Sciatic nerve (tissue), 2 donors: ENCODE data around the gene SYT10. TPM values are rescaled to one million over a fixed set of nuclear protein-coding genes. Genes with fewer than 3 reads are reported as not detected.
"Not testable (repeated sequence)": the region's sequence is repeated elsewhere in the genome, so short reads cannot be mapped to it uniquely, and the experiment has no call there.

Source experiments
- ATAC-seq: fragments of 200-7000 bp; cut with Tn5 transposase; one replicate; pipeline ENCODE4 v1.9.1; 2020; ENCODE audit warnings: mild to moderate bottlenecking, moderate library complexity
- DNase-seq: peaks from one replicate; pipeline ENCODE4 v3.0.0-alpha.2; 2020; ENCODE audit warnings: low spot score
- intact Hi-C: fragments of 100-400 bp; cut with DNase I; formaldehyde crosslinking; loops from one replicate; pipeline ENCODE4 v1.14.2; 2022
- total RNA-seq: library from RNA; stranded (reverse); fragmentation: NEBNext Ultra II Directional; extraction: Animal tissue kit (Norgen Biotek cat#: 25700); gene quantifications from one replicate; pipeline ENCODE4 v1.2.1, GENCODE V29; 2021
- donor health status: DM: no; HTN: no; CAD: no.
- donor health status: DM: no; HTN: no; CAD: no.

Gene SYT10
- total RNA-seq, 1 donor from 2014 or later, result 6.3 TPM

GRCh38 chr12:33383503-33383902 lies 56.1 kb downstream of the SYT10 start:
- ATAC-seq (no peak), DNase-seq (no peak)
- intact Hi-C loops, result no loop called here

- ATAC-seq, result no peak
Measured at GRCh38 chr12:33376153-33376552, 63.5 kb downstream of the SYT10 start.

GRCh38 chr12:33370318-33370717 lies 69.3 kb downstream of the SYT10 start:
- DNase-seq, result no peak
- intact Hi-C loops, result no loop called here
- ATAC-seq, result no peak

More at GRCh38 chr12:33376153-33376552, 63.5 kb downstream of the SYT10 start:
- no peak for DNase-seq
- intact Hi-C loops, result no loop called here

- ATAC-seq (no peak), DNase-seq (no peak)
- intact Hi-C loops, result no loop called here
Measured at GRCh38 chr12:33357181-33357580, 82.4 kb downstream of the SYT10 start.

GRCh38 chr12:33349791-33350190 lies 89.8 kb downstream of the SYT10 start:
- DNase-seq, result no peak
- no peak for ATAC-seq
- intact Hi-C loops, result no loop called here

GRCh38 chr12:33331961-33332398 lies 107.6 kb downstream of the SYT10 start:
- DNase-seq, intact Hi-C loops: not testable (repeated sequence)

GRCh38 chr12:33330940-33331339 lies 108.7 kb downstream of the SYT10 start:
- intact Hi-C loops, result no loop called here
- DNase-seq (no peak), ATAC-seq (no peak)

More at GRCh38 chr12:33331961-33332398, 107.6 kb downstream of the SYT10 start:
- not testable (repeated sequence) for ATAC-seq
